Progenitor cell of endocrine pancreas (in vitro differentiated cells): ENCODE results near the gene RSL24D1. TPM values are rescaled to one million over a fixed set of nuclear protein-coding genes. Genes with fewer than 3 reads are reported as not detected.

Experiments
- DNase-seq: peaks from one replicate; pipeline ENCODE4 v3.0.0; 2021; ENCODE audit warnings: low spot score; ENCODE audit not compliant: unreplicated experiment
- H3K27ac Mint-ChIP-seq: 2 replicates; pipeline ENCODE4 v1.8.0; 2021; ENCODE audit warnings: mild to moderate bottlenecking, moderate library complexity, mixed read lengths
- H3K27me3 Mint-ChIP-seq: 2 replicates; pipeline ENCODE4 v1.8.0; 2021; ENCODE audit warnings: mixed read lengths
- H3K36me3 Mint-ChIP-seq: 2 replicates; pipeline ENCODE4 v1.8.0; 2022; ENCODE audit warnings: mixed read lengths; ENCODE audit not compliant: insufficient read depth
- H3K4me1 Mint-ChIP-seq: 2 replicates; pipeline ENCODE4 v1.8.0; 2021; ENCODE audit warnings: low read depth, mixed read lengths
- H3K4me3 Mint-ChIP-seq: 2 replicates; pipeline ENCODE4 v1.8.0; 2021; ENCODE audit warnings: low read depth, mild to moderate bottlenecking, moderate library complexity, mixed read lengths
- H3K9me3 Mint-ChIP-seq: 2 replicates; pipeline ENCODE4 v1.8.0; 2021; ENCODE audit warnings: low read depth, mixed read lengths
- total RNA-seq: library from RNA; stranded (reverse); gene quantifications from 2 replicates; pipeline ENCODE4 v1.2.1, GENCODE V29; 2021
- TF ChIP-seq, protein P1 (sequence below): fragments of 200-600 bp; sonication (generic); IDR thresholded peaks from one replicate; pipeline ENCODE4 v1.5.0; 2021; ENCODE audit warnings: antibody characterized with exemption, mild to moderate bottlenecking; ENCODE audit not compliant: unreplicated experiment

The RSL24D1 gene
- total RNA-seq, 1 donor from 2014 or later = 69.1 TPM

DNA sequence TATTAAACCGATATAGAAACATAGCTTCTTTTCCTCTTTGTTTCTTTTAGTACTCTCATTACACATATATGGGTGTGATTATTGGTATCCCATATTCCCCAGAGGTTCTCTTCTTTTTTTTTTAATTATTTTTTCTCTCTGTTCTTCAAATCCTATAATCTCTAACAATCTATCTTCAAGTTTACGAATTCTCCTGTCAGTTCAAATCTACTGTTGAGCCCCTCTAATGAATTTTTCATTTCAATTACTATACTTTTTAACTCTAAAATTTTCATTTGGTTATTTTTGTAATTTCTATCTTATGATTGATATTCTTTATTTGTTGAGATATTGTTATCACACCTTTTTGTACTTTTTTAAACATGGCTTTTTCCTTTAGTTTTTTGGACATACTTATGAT lies 64.1 kb downstream of the RSL24D1 start:
- Mint-ChIP-seq H3K36me3 (no peaks in the 10 kb centered on the region), H3K4me1 (peaks cover 2% of the 10 kb centered on the region), H3K27me3 (peaks cover 12% of the 10 kb centered on the region), H3K27ac (no peak overlapping the region), H3K9me3 (peaks cover 22% of the 10 kb centered on the region), H3K4me3 (no peak overlapping the region)
- TF ChIP-seq, protein P1, sequence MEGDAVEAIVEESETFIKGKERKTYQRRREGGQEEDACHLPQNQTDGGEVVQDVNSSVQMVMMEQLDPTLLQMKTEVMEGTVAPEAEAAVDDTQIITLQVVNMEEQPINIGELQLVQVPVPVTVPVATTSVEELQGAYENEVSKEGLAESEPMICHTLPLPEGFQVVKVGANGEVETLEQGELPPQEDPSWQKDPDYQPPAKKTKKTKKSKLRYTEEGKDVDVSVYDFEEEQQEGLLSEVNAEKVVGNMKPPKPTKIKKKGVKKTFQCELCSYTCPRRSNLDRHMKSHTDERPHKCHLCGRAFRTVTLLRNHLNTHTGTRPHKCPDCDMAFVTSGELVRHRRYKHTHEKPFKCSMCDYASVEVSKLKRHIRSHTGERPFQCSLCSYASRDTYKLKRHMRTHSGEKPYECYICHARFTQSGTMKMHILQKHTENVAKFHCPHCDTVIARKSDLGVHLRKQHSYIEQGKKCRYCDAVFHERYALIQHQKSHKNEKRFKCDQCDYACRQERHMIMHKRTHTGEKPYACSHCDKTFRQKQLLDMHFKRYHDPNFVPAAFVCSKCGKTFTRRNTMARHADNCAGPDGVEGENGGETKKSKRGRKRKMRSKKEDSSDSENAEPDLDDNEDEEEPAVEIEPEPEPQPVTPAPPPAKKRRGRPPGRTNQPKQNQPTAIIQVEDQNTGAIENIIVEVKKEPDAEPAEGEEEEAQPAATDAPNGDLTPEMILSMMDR = no peak
- no peak for DNase-seq

Other genes starting within 250 kb of the RSL24D1 start
- 14.0 and 14.5 TPM in 2 replicates for gene RAB27A, start 92.9 kb upstream of the RSL24D1 start, total RNA-seq
- 13.5 and 13.6 TPM in 2 replicates for gene PIGBOS1, start 122.2 kb upstream of the RSL24D1 start, total RNA-seq
- 16.2 and 17.6 TPM in 2 replicates for gene PIGB, start 122.3 kb upstream of the RSL24D1 start, total RNA-seq
- gene CCPG1, start 211.4 kb upstream of the RSL24D1 start, total RNA-seq = 24.3 and 31.2 TPM in 2 replicates
- gene PIERCE2, start 211.6 kb upstream of the RSL24D1 start, total RNA-seq = 4.7 and 5.8 TPM in 2 replicates